ENCODE measurements around the gene RNF31.

- TF ChIP-seq POLR2AphosphoS5 (IDR thresholded peaks at IDR 0.05; ENCODE audit: low read depth, low read length) = no peak
- TF ChIP-seq TAF1 (IDR thresholded peaks at IDR 0.05; ENCODE audit: borderline replicate concordance, low read depth, low read length) = no peak
- no peak for TF ChIP-seq POLR2A (IDR thresholded peaks at IDR 0.05; ENCODE audit: low read depth, low read length)
Measured at GRCh38 chr14:24184104-24184970, 37.0 kb downstream of the RNF31 start.

Data from GM12892 (cell line).